NCI-H1048 (cell line): Measurements from ENCODE around the gene NFAM1.

Experiments used
- DNase-seq: peaks from one replicate; lab custom pipeline; 2025; lab: John Stamatoyannopoulos, UW

Gene NFAM1

GRCh38 chr22:42439821-42440674, 7.8 kb upstream of the NFAM1 start:
- no peak for DNase-seq

- no peak for DNase-seq
Measured at GRCh38 chr22:42439021-42439567, 6.9 kb upstream of the NFAM1 start.

DNA sequence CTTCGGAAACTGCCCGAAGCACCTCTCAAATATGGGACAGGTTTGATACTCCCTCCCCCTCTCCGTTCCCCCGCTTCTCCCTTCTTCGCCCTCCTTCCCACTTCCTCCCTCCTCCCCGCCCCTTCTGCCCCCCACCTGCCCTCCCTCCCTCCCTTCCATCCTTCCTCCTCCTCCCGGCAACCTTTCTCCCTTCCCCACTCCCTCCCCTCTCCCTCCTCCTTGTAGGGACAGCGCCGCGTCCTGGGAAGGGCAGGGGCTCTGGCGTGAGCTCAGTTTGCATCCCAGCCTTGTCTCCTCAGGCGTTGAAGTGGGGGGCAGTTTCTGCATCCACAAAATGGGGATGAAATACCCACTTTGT, 6.1 kb upstream of the NFAM1 start:
- DNase-seq, result no peak

GRCh38 chr22:42437488-42438292, 5.5 kb upstream of the NFAM1 start:
- DNase-seq, result no peak

DNA sequence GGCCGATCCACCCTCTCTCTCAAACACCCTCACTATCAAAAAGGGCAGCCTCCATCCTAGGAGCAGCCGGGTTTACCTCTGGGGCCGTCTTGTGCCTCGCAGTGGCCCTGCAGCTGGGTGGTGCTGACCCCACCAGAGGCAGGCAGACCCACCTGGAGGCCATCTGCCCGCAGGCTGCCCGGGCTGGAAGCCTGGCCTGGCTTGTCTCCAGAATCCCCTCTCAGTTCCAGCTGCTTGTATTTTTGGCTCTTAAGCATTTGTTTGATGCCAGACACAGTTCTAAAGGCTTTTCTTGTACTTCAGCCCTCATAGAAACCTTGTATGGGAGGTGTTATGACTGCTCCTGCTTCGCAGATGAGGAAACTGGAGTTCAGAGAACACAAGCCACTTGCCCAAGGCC, 4.2 kb upstream of the NFAM1 start:
- DNase-seq, result no peak

DNA sequence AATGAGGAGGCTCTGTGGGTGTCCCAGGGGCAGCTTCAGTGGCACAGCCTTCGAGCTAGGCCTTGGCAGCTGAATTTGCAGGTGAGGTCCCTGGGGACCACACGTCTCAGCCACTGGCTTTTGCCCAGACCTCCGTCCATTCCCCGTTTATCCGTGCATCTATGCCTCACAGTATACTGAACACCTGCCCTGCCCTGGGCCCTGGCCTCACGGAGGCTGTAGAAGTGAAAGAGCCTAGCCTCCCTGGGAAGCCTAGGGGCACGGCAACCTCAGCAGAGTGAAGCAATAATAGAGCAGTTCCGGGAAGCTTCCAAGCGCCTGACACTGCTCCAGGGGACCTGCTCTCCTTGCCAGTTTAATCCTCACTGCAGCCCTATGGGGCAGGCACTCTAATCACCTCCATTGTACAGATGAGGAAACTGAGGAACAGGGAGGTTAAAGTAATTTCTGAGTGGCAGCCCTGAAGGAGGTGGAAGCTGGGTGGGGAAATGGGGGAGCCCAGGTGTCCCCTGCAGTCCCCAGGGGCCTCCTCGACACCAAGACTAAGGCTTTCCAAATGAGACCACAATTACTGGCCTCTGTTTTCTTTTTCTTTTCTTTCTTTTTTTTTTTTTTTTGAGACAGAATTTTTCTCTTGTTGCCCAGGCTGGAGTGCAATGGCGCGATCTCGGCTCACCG, 2.7 kb upstream of the NFAM1 start:
- no peak for DNase-seq

DNA sequence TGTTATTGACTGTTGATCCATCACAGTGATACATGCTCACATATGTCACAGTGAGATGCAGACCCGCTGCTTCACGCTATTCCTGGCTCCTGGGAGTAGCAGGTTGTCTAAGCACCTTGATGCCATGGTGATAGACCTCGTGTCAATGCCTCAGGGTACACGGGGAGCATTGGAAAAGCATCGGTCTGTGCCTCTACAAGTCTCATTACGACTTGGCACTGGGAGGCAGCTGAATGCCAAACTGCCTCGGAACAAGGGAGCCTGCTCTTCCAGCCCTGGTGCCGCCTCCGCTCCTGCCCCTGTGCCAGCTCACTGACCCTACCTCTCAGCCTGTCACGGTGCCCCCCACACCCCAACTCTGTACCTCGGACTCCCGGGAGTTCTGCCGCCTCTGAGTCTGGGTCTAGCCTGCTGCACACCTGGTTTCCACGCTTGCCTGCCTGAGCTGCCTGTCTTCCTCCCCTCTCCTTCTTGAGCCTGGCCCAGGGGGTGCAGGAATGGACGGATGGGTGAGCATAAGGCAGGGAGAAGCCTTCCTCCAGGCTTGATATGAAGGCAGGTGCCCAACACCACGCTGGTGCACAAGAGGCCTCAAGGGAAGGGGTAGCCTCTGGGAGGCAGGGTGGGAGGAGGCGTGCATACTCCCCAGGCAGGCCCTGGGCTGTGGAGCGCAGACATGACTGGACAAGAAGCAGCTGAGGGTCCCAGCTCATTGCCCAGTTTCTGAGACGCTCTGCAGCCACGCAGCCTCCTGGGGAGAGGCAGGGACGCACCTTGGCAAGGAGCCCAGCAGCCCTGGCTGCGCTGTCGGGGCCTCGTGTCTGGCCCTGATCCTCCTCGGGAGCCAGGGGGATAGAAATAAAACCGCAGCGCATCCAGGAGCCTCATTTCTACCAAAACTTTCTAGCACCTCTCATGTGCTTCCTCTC, 1.8 kb upstream of the NFAM1 start:
- DNase-seq, result no peak

DNA sequence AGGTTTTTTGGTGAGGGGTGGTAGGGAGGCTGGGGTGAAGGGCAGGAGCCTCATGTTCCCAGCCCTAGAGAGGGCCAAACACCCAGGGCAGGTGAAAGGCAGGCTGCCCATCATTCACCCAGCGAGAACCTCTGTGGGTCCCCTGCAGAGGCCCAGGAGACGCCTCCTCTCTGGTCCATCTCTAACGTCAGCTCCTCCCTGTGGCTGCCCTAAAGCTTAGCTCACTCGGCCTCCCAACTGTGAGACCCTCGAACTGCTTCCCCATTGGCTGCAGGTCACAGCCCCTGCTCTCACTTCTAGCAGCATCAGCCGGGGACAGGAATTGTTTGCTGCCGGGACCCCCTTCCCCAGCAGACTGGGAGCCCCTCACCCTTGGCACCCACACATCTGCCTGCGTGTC, 615 bp upstream of the NFAM1 start:
- no peak for DNase-seq

DNA sequence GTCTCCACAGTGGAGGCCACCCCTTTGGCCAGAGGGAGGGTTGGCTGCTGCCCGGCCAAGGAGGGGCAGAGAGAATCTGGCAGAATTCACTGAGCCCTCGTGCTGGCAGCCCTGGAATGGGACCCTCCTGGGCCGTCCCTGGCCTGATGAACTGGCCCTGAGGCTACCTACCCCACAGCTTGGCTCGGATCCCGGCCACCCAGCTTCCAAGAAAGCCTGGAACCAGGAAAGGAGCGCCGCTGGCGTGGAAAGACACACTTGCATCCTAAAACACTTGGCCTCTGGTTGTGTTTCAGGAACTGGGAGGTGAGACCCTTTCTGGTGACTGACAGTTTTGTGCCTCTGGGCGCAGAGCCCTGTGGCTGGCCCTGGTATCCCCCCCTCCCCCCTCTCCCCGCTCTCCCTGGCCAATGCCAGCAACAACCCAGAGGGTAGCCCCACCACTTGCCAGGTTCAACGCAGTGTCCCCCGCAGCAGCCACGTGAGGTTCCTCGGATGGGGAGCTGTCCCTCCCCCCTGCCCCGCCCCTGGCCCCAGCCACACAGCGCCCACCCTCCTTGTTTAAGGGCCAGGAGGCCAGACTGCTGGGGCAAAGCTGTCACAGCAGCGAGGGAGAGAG, 693 bp downstream of the NFAM1 start:
- no peak for DNase-seq

- no peak for DNase-seq
Measured at GRCh38 chr22:42430528-42431125, 1.6 kb downstream of the NFAM1 start.

GRCh38 chr22:42428760-42429159, 3.4 kb downstream of the NFAM1 start:
- DNase-seq, result no peak

GRCh38 chr22:42428025-42428424, 4.2 kb downstream of the NFAM1 start:
- DNase-seq, result no peak

- DNase-seq, result no peak
Measured at GRCh38 chr22:42427167-42427566, 5.0 kb downstream of the NFAM1 start.

- DNase-seq, result no peak
Measured at GRCh38 chr22:42425989-42426355, 6.2 kb downstream of the NFAM1 start.

- DNase-seq, result no peak
Measured at GRCh38 chr22:42425337-42425988, 6.7 kb downstream of the NFAM1 start.

- DNase-seq, result no peak
Measured at GRCh38 chr22:42419243-42419881, 12.8 kb downstream of the NFAM1 start.

GRCh38 chr22:42418811-42419242, 13.4 kb downstream of the NFAM1 start:
- no peak for DNase-seq

GRCh38 chr22:42417645-42418305, 14.4 kb downstream of the NFAM1 start:
- no peak for DNase-seq

DNA sequence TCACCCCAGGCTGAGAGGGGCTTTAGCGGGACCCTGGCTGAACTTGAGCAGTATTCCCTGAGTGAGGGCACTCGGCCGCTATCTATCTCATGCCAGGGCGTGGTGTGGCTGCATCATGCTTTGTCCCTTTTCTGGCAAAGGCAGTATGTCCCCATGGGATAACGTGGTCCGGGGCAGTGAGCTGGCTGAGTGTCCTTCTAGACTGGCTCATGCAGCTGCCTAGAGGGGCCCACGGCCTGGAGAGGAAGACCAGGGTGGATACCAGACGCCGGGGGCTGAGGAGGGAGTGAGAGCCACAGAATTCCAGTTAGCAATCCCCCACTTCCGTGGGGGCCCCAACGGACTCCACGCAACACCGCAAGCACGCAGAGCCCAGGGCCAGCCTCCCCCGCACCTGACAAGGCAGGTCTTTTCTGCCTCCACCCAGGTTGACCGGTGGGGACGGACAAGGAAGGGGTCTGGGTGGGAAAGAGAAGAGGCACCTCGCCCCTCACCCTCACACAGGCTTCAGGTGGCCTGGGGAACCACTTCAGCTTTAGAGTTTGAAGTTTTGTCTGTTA, 15.5 kb downstream of the NFAM1 start:
- no peak for DNase-seq
